ENCODE data around the gene AMFR.
"Not testable (repeated sequence)": the region's sequence is repeated elsewhere in the genome, so short reads cannot be mapped to it uniquely, and the experiment has no call there.

Gene AMFR

DNA sequence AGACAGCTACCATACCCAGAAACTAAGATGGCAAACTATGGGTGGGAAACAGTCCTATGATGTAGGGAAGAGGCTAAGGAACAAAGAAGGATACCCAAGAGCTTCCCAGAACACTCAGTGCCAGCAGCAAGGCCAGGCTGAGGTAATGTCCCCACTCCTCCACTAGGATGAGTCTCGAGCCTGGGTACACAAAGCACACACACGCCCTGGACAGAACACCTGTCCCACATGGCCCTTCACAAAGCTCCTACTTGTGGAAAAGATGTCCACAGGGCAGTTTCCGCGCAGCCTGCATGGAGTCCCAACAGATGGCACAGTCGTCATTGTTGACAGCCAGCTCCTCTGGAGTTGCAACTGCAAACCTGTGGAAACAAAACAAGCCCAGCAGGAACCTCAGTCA lies 23.9 kb downstream of the AMFR start:
- H3K4me3 ChIP-seq (ENCODE audit: low read depth, low read length) = no peak overlapping the region
- no peak for DNase-seq (ENCODE audit: low read depth, low spot score)
- TF ChIP-seq, protein P1, sequence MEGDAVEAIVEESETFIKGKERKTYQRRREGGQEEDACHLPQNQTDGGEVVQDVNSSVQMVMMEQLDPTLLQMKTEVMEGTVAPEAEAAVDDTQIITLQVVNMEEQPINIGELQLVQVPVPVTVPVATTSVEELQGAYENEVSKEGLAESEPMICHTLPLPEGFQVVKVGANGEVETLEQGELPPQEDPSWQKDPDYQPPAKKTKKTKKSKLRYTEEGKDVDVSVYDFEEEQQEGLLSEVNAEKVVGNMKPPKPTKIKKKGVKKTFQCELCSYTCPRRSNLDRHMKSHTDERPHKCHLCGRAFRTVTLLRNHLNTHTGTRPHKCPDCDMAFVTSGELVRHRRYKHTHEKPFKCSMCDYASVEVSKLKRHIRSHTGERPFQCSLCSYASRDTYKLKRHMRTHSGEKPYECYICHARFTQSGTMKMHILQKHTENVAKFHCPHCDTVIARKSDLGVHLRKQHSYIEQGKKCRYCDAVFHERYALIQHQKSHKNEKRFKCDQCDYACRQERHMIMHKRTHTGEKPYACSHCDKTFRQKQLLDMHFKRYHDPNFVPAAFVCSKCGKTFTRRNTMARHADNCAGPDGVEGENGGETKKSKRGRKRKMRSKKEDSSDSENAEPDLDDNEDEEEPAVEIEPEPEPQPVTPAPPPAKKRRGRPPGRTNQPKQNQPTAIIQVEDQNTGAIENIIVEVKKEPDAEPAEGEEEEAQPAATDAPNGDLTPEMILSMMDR (IDR thresholded peaks at IDR 0.05; ENCODE audit: low read depth, low read length) = peak; percentile 23
- in situ Hi-C loops (cut with HindIII; ENCODE audit: low sequenced_read_pairs) = no loop called here

DNA sequence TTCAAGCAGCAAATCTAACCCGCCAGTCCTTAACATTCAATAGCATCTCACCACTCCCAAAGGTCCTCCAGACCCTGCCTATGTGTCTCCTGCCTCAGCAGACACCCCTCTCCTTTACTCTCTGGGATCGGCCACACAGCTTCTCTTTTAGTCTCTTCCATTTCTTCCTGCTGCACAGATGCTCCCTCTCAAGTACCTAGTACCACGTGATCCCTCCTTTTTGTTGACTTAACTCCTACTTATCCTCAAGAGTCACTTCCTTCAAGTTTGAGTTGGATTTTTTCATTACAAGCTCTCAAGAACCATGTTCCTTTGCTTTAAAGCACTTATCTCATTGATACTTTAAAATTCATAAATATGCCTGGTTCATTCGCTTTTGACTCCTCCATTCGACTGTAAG lies 24.9 kb downstream of the AMFR start:
- in situ Hi-C loops (cut with HindIII; ENCODE audit: low sequenced_read_pairs) = no loop called here
- TF ChIP-seq, protein P1 (IDR thresholded peaks at IDR 0.05; ENCODE audit: low read depth, low read length) = no peak
- DNase-seq (ENCODE audit: low read depth, low spot score) = no peak
- no peak overlapping the region for H3K4me3 ChIP-seq (ENCODE audit: low read depth, low read length)

- TF ChIP-seq, protein P1 (IDR thresholded peaks at IDR 0.05; ENCODE audit: low read depth, low read length) = no peak
- in situ Hi-C loops (cut with HindIII; ENCODE audit: low sequenced_read_pairs) = no loop called here
These were observed 25.9 kb downstream of the AMFR start for GRCh38 chr16:56399486-56399885.

DNA sequence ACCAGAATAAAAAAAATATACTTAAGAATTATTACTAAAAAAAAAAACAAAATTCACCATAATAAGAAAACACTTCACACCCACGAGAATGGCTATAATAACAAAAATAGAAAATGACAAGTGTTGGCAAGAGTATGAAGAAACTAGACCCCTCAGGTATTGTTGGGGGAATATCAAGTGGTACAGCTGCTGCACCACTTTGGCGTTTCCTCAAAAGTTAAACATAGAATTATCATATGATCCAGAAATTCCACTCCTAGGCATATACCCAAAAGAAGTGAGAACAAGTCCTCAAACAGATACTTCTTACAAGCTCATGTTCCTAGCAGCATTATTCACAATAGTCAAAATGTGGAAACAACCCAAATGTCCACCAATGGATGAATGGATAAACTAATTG lies 26.3 kb downstream of the AMFR start:
- H3K4me3 ChIP-seq (ENCODE audit: low read depth, low read length) = no peak overlapping the region
- TF ChIP-seq, protein P1 (IDR thresholded peaks at IDR 0.05; ENCODE audit: low read depth, low read length) = no peak
- DNase-seq (ENCODE audit: low read depth, low spot score) = no peak
- in situ Hi-C loops (cut with HindIII; ENCODE audit: low sequenced_read_pairs) = no loop called here

More at GRCh38 chr16:56399486-56399885, 25.9 kb downstream of the AMFR start:
- no peak overlapping the region for H3K4me3 ChIP-seq (ENCODE audit: low read depth, low read length)
- DNase-seq (ENCODE audit: low read depth, low spot score) = no peak

GRCh38 chr16:56396724-56397123 lies 28.6 kb downstream of the AMFR start:
- in situ Hi-C loops (cut with HindIII; ENCODE audit: low sequenced_read_pairs); H3K4me3 ChIP-seq (ENCODE audit: low read depth, low read length); DNase-seq (ENCODE audit: low read depth, low spot score): not testable (repeated sequence)

DNA sequence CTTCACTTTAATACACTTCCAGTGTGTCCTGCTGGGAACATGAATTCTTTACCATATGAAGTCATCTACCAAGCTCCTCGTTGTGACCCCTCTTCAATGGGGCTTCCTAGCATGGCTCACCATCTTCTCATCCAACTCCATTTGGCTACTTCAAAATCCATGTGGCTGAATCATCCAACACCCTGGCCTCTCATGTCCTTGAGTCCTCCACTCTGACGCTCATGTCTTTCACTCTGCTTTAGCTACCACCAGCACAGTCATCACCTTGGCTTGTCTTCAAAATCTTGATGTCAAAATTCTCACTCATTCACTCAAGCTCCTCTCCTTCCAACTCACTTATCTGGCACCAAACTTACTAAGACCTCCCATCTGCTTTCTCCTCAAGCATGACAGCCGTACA lies 35.8 kb downstream of the AMFR start:
- no peak overlapping the region for H3K4me3 ChIP-seq (ENCODE audit: low read depth, low read length)
- DNase-seq (ENCODE audit: low read depth, low spot score) = peak; percentile 98
- in situ Hi-C loops (cut with HindIII; ENCODE audit: low sequenced_read_pairs) = no loop called here
- TF ChIP-seq, protein P1 (IDR thresholded peaks at IDR 0.05; ENCODE audit: low read depth, low read length) = no peak

DNA sequence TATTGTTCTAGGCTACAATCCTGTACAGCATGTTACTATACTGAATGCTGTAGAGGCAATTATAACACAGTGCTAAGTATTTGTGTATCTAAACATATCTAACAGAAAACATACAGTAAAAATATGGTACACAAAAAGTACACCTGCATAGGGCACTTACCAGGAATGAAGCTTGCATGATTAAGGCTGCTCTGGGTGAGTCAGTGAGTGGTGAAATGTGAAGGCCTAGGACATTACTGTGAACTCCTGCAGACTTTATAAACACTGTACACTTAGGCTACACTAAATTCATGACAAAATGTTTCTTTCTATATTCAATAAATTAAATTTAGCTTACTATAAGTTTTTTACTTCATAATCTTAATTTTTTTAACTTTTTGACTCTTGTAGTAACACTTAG lies 37.1 kb downstream of the AMFR start:
- in situ Hi-C loops (cut with HindIII; ENCODE audit: low sequenced_read_pairs) = no loop called here
- H3K4me3 ChIP-seq (ENCODE audit: low read depth, low read length) = no peak overlapping the region
- peak; percentile 46 for DNase-seq (ENCODE audit: low read depth, low spot score)
- TF ChIP-seq, protein P1 (IDR thresholded peaks at IDR 0.05; ENCODE audit: low read depth, low read length) = no peak
